AG04450 (cell line): ENCODE data around the gene ISOC2. TPM values are rescaled to one million over a fixed set of nuclear protein-coding genes. Genes with fewer than 3 reads are reported as not detected.
A peak's percentile ranks its signal among the peaks of the same experiment; 100 is the strongest.

Experiments used
- CTCF ChIA-PET: fragments of 300-600, 350-600 bp; formaldehyde crosslinking; extraction: SDS; loops from one replicate; lab custom pipeline; 2022; ENCODE audit warnings: antibody characterized with exemption, inconsistent platforms; lab: Charles Lee
- POLR2A ChIA-PET: fragments of 350-600 bp; formaldehyde crosslinking; extraction: SDS; loops from one replicate; lab custom pipeline; 2021; ENCODE audit warnings: antibody characterized with exemption, inconsistent platforms; lab: Yijun Ruan, JAX
- DNase-seq: peaks from one replicate; pipeline ENCODE4 v3.0.0-alpha.2; 2011; ENCODE audit warnings: low read depth, low spot score
- H3K27ac ChIP-seq: one replicate; pipeline ENCODE4 v1.5.1; 2012; ENCODE audit warnings: low read depth, low read length, control low read depth
- H3K27me3 ChIP-seq: one replicate; pipeline ENCODE4 v1.6.0; 2012; ENCODE audit warnings: low read length; ENCODE audit not compliant: control insufficient read depth, insufficient read depth
- H3K4me3 ChIP-seq: 2 replicates; pipeline ENCODE4 v1.5.1; 2011; ENCODE audit warnings: mild to moderate bottlenecking, low read depth, low read length, control low read depth
- H3K9me3 ChIP-seq: 2 replicates; pipeline ENCODE4 v1.5.1; 2012; ENCODE audit warnings: low read length; ENCODE audit not compliant: control insufficient read depth, insufficient read depth
- polyA plus RNA-seq: library from polyadenylated mRNA; depleted of rRNA; stranded (reverse); fragments of >200 nt; gene quantifications from 2 replicates; pipeline ENCODE4 v1.2.3, GENCODE V29; 2011
- TF ChIP-seq, protein P1 (sequence below): IDR thresholded peaks from 2 replicates; pipeline ENCODE4 v1.5.1; 2011; ENCODE audit warnings: low read depth, low read length, control low read depth, inconsistent platforms

Gene ISOC2
- polyA plus RNA-seq, 1 experiment: 45.1 TPM

DNA sequence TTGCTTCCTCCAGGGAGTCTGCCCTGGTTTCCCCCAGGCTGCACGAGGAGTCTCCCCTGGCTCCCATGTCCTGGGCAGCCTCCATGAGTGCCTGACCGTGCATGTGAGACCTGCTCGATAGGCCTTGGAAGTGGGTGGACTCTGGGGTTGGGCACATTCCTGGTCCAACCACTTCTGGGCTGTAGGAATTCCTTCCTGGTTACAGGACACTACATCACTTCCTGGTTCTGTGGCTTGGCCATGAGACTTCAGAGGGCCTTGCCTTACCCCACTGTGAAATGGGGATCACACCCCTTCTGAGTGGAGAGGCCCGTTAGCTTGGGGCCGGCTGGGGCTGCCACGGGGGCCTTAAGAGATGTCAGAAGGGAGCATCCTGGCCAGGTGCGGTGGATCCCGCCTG lies 11.0 kb upstream of the ISOC2 start:
- no peak overlapping the region for H3K27ac ChIP-seq

DNA sequence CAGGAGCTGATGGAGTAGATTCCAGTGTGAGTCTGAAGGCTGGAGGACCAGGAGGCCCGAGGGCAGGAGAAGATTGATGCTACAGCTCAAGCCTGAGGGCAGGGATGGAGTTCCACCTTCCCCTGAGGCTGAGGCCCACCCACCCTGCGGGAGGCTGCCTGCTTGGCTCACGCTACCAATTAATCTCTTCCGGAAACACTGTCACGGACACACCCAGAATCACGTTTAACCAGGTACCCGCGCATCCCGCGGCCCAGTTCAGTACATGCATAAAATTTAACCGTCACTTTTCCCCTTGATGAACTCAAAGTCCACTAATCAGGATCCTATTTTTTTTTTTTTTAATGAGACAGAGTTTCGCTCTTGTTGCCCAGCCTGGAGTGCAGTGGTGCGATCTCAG lies 9.8 kb upstream of the ISOC2 start:
- ChIA-PET CTCF (interaction anchor here (0.5 to 0.9 kb wide), 2 partner anchors 10 to 33 kb away, joined by 3 to 8 read pairs; partner anchors contain the start of gene ISOC2), POLR2A (no interaction called here)
- Histone ChIP-seq H3K27ac (no peak overlapping the region), H3K9me3 (no peaks in the 10 kb centered on the region), H3K4me3 (no peak overlapping the region), H3K27me3 (no peaks in the 10 kb centered on the region)
- DNase-seq: no peak
- TF ChIP-seq, protein P1, sequence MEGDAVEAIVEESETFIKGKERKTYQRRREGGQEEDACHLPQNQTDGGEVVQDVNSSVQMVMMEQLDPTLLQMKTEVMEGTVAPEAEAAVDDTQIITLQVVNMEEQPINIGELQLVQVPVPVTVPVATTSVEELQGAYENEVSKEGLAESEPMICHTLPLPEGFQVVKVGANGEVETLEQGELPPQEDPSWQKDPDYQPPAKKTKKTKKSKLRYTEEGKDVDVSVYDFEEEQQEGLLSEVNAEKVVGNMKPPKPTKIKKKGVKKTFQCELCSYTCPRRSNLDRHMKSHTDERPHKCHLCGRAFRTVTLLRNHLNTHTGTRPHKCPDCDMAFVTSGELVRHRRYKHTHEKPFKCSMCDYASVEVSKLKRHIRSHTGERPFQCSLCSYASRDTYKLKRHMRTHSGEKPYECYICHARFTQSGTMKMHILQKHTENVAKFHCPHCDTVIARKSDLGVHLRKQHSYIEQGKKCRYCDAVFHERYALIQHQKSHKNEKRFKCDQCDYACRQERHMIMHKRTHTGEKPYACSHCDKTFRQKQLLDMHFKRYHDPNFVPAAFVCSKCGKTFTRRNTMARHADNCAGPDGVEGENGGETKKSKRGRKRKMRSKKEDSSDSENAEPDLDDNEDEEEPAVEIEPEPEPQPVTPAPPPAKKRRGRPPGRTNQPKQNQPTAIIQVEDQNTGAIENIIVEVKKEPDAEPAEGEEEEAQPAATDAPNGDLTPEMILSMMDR: no peak

More for the DNA sequence above, 11.0 kb upstream of the ISOC2 start:
- TF ChIP-seq, protein P1: no peak
- Histone ChIP-seq H3K4me3 (no peak overlapping the region), H3K9me3 (no peaks in the 10 kb centered on the region), H3K27me3 (no peaks in the 10 kb centered on the region)
- no peak for DNase-seq
- ChIA-PET POLR2A (no interaction called here), CTCF (no interaction called here)

DNA sequence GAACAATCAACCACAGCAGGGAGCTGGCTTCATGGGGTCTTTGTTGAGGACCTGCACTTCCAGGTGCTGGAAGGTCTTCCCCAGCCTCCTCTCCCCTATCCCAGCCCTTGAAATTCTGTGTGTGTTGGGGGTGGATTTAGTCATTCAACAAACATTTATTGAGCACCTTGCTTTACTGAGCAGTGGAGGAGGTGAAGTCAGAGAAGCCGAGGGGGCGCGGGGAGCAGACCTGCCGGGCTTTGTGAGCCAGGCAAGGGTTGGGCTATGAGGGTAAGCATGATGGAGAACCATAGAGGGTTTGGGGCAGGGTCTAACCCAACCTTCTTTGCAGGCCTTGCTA lies 6.6 kb upstream of the ISOC2 start:
- POLR2A ChIA-PET: interaction anchor here (1.0 to 1.7 kb wide), 4 partner anchors 8 to 60 kb away, joined by 3 to 6 read pairs (median 6); partner anchors contain the start of genes UBE2S and ZNF628
- Histone ChIP-seq H3K4me3 (no peak overlapping the region), H3K27ac (no peak overlapping the region), H3K9me3 (no peaks in the 10 kb centered on the region), H3K27me3 (peaks cover 3% of the 10 kb centered on the region)
- TF ChIP-seq, protein P1: no peak
- DNase-seq: no peak
- CTCF ChIA-PET: interaction anchor here (0.5 to 4.0 kb wide), 43 partner anchors 9 to 380 kb away, joined by 3 to 144 read pairs (median 7); partner anchors contain the start of genes DNAAF3, NAT14, PPP6R1 and SSC5D

DNA sequence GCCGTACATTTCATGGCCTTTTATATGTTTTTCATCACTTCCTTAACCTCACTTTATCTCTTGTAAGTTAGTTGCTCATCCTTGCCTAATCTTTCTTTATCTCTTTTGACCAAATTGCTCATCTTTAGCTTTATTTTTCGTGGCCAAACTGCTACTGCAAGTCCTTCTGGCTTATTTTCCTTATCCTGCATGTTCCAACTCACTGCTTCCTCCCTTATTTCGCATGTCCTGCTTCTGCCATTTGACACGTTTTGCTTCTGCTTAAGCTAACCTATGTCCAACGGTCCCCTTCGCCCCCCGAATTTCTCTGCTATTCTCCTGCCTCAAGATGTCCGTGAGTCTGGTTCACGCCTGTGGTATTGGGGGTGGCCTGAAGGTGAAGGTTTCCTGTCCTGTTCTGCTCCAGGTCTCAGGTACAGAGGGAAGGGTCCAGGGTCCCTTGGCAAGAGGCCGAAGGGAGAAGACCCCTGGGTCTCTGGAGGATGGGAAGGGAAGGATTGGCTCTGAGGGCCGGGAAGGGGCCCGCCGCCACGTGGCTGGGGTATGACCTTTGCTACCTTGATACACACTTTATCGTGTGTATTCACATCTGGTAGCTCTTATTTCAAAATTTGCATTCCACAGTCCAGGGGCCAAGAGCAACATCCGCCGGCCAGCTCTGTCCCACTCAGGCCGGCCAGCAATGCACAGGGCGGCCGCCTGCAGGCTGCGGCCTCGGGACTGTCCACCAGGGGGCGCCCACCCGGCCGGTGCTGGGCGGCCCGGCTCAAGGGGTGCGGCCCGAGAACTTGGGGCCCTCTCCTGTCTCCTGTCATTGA lies 6.0 kb upstream of the ISOC2 start:
- H3K27ac ChIP-seq: no peak overlapping the region
- H3K27me3 ChIP-seq: peaks cover 3% of the 10 kb centered on the region
- no peak for DNase-seq
- ChIA-PET CTCF (interaction anchor here (0.5 to 4.0 kb wide), 59 partner anchors 9 to 986 kb away, joined by 3 to 144 read pairs (median 6); partner anchors contain the start of genes DNAAF3, FIZ1, NAT14 and PPP6R1), POLR2A (interaction anchor here (0.6 to 1.7 kb wide), 5 partner anchors 9 to 60 kb away, joined by 3 to 6 read pairs (median 5); partner anchors contain the start of genes UBE2S and ZNF628)
- TF ChIP-seq, protein P1: peak; percentile 90
- no peaks in the 10 kb centered on the region for H3K9me3 ChIP-seq
- no peak overlapping the region for H3K4me3 ChIP-seq

- POLR2A ChIA-PET: no interaction called here
- H3K4me3 ChIP-seq: no peak overlapping the region
- H3K9me3 ChIP-seq: no peaks in the 10 kb centered on the region
- peaks cover 3% of the 10 kb centered on the region for H3K27me3 ChIP-seq
- CTCF ChIA-PET: interaction anchor here (2.1 to 4.0 kb wide), 7 partner anchors 12 to 325 kb away, joined by 17 to 144 read pairs (median 26); partner anchors contain the start of genes NAT14, SSC5D, ZNF628 and ZNF865
- TF ChIP-seq, protein P1: no peak
- H3K27ac ChIP-seq: no peak overlapping the region
- no peak for DNase-seq
Measured at GRCh38 chr19:55466241-55466614, 4.8 kb upstream of the ISOC2 start.
